ENCODE results near the gene GLA.

The GLA gene

DNA sequence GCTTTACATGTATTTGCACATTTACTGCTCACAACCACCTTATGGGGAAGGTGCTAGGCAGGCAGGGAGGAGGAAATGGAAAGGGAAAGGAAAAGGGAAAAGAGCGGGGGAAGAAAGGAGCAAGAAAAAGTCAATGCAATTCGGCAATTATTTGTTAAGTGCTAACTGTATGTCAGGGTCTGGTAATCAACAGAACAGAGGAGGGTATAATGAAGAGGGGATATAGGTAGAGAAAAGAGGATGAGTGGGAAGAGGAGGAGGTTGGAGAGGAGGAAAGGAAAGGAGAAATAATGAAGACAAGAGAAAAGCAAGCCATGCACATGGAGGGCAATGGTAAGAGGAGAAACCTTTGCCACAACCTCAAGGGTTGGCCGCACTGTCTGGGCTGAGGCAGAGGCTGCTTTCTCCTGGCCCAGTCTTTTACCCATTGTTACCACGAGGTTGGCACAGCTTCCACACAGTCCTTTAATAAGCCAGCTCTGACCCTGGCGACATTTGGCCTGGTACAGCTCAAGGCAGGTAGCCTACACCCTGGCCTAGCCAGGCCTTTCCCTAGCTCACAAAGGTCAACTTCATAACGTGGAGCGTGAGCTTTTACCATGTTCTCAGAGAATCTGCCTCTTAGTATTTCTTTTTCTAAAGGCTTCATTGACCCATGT, 22.6 kb downstream of the GLA start:
- DNase-seq (ENCODE audit: low read depth), result no peak
- TF ChIP-seq, protein P1, sequence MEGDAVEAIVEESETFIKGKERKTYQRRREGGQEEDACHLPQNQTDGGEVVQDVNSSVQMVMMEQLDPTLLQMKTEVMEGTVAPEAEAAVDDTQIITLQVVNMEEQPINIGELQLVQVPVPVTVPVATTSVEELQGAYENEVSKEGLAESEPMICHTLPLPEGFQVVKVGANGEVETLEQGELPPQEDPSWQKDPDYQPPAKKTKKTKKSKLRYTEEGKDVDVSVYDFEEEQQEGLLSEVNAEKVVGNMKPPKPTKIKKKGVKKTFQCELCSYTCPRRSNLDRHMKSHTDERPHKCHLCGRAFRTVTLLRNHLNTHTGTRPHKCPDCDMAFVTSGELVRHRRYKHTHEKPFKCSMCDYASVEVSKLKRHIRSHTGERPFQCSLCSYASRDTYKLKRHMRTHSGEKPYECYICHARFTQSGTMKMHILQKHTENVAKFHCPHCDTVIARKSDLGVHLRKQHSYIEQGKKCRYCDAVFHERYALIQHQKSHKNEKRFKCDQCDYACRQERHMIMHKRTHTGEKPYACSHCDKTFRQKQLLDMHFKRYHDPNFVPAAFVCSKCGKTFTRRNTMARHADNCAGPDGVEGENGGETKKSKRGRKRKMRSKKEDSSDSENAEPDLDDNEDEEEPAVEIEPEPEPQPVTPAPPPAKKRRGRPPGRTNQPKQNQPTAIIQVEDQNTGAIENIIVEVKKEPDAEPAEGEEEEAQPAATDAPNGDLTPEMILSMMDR (IDR thresholded peaks at IDR 0.05; ENCODE audit: low read length, missing control alignments), result no peak
- no peak overlapping the region for H3K4me3 ChIP-seq (replicated peaks; ENCODE audit: low read depth, low read length)

DNA sequence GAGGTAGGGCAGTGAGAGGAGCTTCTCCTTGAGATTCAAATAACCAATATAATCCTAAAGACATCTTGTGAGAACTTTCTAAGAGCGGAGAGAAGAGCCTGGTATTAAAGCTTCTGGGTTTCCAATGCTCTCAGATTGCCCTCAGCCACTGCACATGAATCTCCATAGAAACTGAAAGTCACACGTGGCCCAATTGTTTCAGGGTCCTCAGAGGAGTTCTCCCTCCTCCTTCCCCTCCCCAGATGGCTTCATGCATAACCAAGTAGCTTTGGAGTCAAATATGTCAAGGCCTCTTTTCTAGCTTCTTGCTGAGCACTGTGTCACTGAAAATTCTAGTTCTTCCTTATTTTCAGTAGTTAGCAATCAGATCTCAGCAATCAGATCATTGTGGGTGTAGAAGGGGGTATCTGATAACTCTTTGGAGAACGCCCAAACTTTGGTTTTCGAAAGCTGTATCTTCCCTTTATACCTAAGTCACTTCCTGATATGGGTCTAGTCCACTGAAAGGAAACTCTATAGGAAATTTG, 24.0 kb downstream of the GLA start:
- TF ChIP-seq, protein P1 (IDR thresholded peaks at IDR 0.05; ENCODE audit: low read length, missing control alignments), result no peak
- no peak overlapping the region for H3K4me3 ChIP-seq (replicated peaks; ENCODE audit: low read depth, low read length)
- DNase-seq (ENCODE audit: low read depth), result no peak

DNA sequence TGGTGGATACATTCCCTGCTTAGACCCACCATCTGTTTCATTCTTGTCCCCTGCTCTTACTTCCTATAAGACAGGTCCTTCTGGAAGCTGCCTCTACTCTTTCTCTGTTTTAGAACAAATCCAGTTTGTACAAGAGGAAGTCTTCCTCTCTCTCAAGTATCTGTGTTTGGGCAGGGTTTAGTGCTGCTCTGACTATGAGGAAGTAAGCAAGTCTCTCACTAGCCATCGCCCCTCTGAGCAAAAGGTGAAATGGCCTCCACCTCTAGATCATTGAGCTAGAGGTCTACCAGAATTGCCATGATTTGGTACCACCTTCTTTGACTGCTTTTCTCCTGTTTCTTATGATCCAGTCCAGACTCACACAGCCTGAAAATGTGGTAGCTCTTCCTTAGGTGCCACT, 30.2 kb downstream of the GLA start:
- no peak overlapping the region for H3K4me3 ChIP-seq (replicated peaks; ENCODE audit: low read depth, low read length)
- TF ChIP-seq, protein P1 (IDR thresholded peaks at IDR 0.05; ENCODE audit: low read length, missing control alignments), result no peak
- DNase-seq (ENCODE audit: low read depth), result no peak

DNA sequence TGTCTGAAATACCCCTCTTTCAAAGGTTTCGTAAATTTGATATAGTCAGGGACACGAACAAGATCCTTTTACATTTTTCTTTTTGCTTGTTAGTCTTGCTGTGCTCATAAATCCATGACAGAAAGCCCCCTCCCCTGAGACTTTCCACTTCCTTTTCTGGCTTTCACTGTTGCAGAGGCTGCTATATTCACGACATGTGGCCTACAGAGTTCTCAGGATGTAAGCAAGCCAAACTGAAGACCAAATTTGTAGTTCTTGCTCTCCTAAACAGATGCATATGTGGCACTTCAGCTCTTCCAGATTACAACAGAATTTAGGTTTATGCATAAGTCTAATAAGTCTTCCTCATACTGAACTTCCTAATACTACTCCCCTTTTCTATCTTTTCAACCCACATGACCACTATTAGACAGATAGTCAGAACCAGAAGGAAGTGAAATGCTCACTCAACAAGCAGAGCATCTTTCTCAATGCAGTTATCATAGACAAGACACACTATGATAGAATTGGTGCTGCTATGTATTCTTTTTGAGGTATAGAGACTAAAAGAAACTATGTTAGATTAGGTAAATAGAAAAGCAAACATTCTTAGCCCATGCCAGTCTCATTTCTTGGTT, 36.7 kb downstream of the GLA start:
- TF ChIP-seq, protein P1 (IDR thresholded peaks at IDR 0.05; ENCODE audit: low read length, missing control alignments), result no peak
- no peak overlapping the region for H3K4me3 ChIP-seq (replicated peaks; ENCODE audit: low read depth, low read length)
- DNase-seq (ENCODE audit: low read depth), result no peak

DNA sequence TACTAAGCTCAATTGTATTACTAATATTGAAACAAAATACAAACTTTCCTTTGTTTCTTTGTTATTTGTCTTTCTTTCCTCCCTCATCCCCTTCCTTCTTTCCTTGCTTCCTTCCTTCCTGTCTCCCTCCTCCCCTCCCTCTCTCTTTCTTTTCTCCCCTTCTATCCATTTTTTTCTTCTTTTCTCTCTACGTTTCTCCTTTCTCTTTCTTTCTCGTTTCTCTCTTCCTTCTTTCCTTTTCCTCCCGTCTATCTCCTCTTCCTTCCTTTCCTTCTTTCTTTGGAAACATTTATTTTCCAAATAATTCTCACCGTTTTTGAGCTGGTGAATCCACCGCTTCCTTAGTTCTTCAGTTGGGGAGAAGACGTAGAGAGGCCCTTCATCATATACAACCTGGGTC, 38.0 kb downstream of the GLA start:
- H3K4me3 ChIP-seq (replicated peaks; ENCODE audit: low read depth, low read length), result no peak overlapping the region
- TF ChIP-seq, protein P1 (IDR thresholded peaks at IDR 0.05; ENCODE audit: low read length, missing control alignments), result no peak
- DNase-seq (ENCODE audit: low read depth), result no peak

DNA sequence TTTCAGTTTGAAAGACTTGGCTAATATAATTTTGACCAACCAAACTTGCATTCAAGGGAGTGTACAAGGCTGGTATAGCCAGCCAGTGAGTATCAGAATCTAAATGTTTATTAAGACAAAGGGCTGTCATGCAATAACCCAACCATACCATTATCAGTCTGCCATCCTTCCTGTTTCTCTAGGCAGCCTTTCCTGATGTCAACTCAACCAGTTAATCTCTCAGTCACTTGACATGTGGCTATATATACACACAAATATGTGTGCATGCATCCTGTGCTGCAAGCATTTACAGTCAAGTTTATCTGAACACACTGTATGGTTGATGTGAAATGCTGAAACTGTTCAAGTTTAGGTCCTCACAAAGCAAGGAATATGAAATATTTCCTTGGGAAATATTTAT, 38.9 kb downstream of the GLA start:
- TF ChIP-seq, protein P1 (IDR thresholded peaks at IDR 0.05; ENCODE audit: low read length, missing control alignments), result no peak
- DNase-seq (ENCODE audit: low read depth), result no peak
- no peak overlapping the region for H3K4me3 ChIP-seq (replicated peaks; ENCODE audit: low read depth, low read length)
